NCI-H2196 (cell line): ENCODE data around the gene GAB1.

Experiments used
- DNase-seq: peaks from one replicate; lab custom pipeline; 2025; ENCODE audit not compliant: unreplicated experiment; lab: John Stamatoyannopoulos, UW

The GAB1 gene

GRCh38 chr4:143357161-143357845, 20.6 kb downstream of the GAB1 start:
- no peak for DNase-seq

GRCh38 chr4:143358419-143358818, 21.7 kb downstream of the GAB1 start:
- DNase-seq = no peak

GRCh38 chr4:143358923-143359643, 22.4 kb downstream of the GAB1 start:
- no peak for DNase-seq

GRCh38 chr4:143359644-143360193, 23.0 kb downstream of the GAB1 start:
- no peak for DNase-seq

- DNase-seq = no peak
These were observed 24.4 kb downstream of the GAB1 start for GRCh38 chr4:143360838-143361625.

- DNase-seq = no peak
These were observed 25.8 kb downstream of the GAB1 start for GRCh38 chr4:143362349-143363046.

GRCh38 chr4:143363332-143363731, 26.7 kb downstream of the GAB1 start:
- DNase-seq = no peak

- DNase-seq = no peak
These were observed 27.4 kb downstream of the GAB1 start for GRCh38 chr4:143364063-143364462.

- no peak for DNase-seq
These were observed 31.2 kb downstream of the GAB1 start for GRCh38 chr4:143367863-143368262.

- DNase-seq = no peak
These were observed 32.9 kb downstream of the GAB1 start for GRCh38 chr4:143369552-143369951.

GRCh38 chr4:143372093-143372915, 35.6 kb downstream of the GAB1 start:
- no peak for DNase-seq

GRCh38 chr4:143374255-143374654, 37.6 kb downstream of the GAB1 start:
- DNase-seq = no peak

GRCh38 chr4:143374771-143375170, 38.1 kb downstream of the GAB1 start:
- DNase-seq = no peak

GRCh38 chr4:143375326-143376073, 38.8 kb downstream of the GAB1 start:
- no peak for DNase-seq

GRCh38 chr4:143377611-143378099, 41.0 kb downstream of the GAB1 start:
- no peak for DNase-seq

GRCh38 chr4:143380629-143381028, 44.0 kb downstream of the GAB1 start:
- DNase-seq = no peak

- no peak for DNase-seq
These were observed 44.8 kb downstream of the GAB1 start for GRCh38 chr4:143381189-143382118.

GRCh38 chr4:143382596-143382995, 45.9 kb downstream of the GAB1 start:
- DNase-seq = no peak
